HG02840 (cell line): Measurements from ENCODE around the gene TNFRSF21.
"Not testable (repeated sequence)": the region's sequence is repeated elsewhere in the genome, so short reads cannot be mapped to it uniquely, and the experiment has no call there.

Experiments
- ATAC-seq: cut with Tn5 transposase; IDR thresholded peaks from one replicate; pipeline ENCODE4 v1.9.1; 2021; ENCODE audit warnings: mild to moderate bottlenecking, moderate library complexity, moderate number of reproducible peaks; ENCODE audit not compliant: unreplicated experiment, low FRiP score

The TNFRSF21 gene, protein sequence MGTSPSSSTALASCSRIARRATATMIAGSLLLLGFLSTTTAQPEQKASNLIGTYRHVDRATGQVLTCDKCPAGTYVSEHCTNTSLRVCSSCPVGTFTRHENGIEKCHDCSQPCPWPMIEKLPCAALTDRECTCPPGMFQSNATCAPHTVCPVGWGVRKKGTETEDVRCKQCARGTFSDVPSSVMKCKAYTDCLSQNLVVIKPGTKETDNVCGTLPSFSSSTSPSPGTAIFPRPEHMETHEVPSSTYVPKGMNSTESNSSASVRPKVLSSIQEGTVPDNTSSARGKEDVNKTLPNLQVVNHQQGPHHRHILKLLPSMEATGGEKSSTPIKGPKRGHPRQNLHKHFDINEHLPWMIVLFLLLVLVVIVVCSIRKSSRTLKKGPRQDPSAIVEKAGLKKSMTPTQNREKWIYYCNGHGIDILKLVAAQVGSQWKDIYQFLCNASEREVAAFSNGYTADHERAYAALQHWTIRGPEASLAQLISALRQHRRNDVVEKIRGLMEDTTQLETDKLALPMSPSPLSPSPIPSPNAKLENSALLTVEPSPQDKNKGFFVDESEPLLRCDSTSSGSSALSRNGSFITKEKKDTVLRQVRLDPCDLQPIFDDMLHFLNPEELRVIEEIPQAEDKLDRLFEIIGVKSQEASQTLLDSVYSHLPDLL

DNA sequence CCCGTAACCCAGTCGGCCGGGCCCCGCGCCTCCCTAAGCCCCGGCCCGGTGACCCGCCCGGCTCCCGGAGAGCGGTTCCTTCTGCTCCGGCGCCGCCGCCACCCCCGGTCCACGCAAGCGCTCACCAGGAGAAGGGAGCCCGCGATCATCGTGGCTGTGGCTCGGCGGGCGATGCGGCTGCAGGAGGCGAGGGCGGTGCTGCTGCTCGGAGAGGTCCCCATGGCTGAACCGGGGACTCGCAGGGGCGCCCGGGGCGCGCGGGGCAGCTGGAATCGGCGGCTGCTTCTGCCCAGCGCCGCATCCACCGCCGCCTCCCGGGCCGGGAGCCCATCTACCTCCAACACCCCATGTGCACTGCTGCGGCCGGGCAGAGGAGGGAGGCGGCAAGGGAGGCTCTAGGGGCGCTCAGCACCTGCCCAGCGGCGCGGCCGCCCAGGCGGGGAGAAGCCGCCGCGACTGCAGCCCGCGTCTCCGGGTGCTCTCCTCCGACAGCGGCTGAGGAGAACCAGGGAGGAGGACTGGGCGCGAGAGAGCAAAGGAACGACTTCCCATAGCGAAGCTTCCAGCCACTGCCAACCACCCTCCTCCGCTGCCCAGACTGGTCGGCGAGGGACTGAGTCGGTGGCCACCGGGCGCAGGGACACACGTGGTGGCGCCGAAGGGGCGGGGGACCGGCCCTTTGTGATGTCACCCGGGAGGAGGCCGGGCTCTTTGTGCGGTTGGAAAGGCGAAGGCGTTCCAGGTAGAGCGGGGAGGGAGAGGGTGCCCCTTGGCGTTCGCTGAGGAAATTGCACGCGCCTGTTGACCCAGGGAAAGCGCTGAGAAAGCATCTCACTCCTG lies at the start of gene TNFRSF21:
Gene TNFRSF21, minus strand, starts transcription at position 615 of the 840 bp plus-strand sequence. Its CDS starts 394 bp downstream, at position 221.
- ATAC-seq, result peak; percentile 99

DNA sequence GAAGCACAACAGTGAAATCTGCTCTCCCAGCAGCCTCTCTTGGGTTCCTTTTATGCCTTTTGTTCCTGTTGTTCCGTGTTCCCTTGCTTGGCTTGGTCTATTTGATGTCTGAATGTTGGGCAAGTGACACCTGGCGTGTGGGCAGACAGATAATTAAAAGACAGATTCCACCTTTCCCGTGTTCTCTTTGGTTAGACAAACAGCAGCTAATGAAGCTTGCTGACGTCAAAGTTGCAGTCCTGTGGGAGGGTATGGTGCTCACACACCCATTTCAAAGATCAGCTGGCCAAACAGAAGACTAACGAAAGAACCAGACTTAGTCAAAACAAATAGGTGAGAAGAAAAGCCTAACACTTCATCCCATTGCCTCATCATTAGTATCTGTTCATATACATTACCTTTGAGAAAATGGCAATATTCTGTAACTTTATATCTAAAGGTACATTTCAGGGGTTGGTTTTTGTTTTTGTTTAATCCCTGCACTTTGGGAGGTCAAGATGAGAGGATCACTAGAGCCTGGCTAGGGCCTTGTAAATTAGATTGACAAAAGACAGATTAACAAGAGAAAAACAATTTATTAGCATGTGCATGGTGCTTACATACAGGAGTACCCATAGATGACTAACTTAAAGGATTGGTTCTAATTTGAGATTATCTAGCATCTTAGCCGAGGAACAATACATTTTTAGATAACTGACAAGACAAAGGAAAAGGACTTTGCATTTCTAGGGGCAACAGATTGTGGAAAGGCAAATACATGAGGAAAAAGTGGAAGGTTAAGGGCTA lies 48.9 kb upstream of the TNFRSF21 start:
- ATAC-seq, result no peak

DNA sequence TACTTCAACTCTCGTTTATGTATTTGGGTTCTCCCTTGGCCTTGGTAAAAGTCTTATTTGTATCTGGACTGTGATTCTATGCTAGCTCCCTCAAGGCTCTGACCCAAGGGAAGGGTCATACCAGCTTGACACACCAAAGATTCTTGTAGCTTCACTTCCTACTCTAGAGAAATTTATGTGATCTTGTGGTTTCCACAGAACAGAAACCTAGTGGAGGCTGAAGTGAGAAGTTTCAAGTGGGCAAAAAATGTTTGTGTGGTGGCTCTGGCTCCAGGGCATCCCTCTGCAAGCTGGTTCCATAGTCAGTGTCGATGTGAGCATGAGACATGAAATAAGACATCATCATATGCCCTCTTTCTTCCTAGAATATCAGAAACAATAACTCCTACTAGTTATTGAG lies 48.1 kb upstream of the TNFRSF21 start:
- ATAC-seq, result peak; percentile 61

DNA sequence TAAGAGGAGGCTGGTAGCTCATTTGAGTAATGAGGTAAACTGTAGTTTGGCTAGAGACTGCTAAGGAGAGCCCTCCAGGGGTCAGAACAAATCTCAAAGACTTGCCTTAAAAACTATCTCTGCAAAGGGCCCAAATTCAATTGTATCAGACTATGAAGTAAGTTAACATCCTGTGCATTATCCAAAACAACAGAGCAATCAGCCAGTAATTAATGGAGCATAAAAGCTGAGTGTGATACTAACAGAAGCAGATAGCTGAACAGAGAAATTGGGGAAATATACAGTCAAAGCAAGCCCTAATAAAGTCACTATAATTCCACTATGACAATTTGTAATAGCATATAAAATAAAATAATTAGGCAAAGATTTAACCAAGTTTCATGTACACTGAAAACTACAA lies 45.8 kb upstream of the TNFRSF21 start:
- no peak for ATAC-seq

DNA sequence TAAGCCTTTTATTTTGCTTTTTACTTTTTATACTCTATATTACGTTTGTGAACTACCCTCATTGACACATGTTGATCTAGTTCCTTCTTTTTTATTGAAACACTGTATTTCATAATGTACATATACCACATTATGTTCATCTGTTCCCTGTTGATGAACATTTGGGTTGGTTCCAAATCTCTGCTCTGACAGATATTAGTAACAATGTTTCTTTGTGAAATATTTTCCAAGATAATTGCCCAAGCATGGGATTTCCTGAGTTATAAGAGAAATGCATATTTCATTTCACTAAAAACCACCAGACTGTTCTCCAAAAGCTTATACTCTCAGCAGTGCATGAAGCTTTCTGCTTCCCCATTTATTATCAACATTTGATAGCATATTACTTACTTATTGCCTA lies 44.2 kb upstream of the TNFRSF21 start:
- ATAC-seq, result no peak

DNA sequence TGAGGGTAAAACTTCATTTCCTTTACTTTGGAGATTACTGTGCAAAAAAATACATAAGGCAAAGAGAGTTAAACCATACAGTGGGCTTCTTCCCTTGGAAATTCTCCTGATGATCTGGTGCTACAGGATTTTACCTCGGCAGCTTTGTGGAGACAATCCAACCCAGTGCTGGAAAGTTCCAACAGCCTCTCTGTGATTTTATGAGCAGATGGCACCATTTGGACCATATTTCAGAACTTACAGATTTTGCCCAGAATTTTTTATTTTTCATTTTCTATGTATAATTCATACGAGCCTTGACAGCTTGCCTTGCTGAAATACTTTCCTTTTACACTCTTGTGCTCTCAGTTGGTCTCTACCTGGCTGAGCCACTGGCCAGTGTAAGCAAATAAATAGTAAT lies 43.3 kb upstream of the TNFRSF21 start:
- no peak for ATAC-seq

DNA sequence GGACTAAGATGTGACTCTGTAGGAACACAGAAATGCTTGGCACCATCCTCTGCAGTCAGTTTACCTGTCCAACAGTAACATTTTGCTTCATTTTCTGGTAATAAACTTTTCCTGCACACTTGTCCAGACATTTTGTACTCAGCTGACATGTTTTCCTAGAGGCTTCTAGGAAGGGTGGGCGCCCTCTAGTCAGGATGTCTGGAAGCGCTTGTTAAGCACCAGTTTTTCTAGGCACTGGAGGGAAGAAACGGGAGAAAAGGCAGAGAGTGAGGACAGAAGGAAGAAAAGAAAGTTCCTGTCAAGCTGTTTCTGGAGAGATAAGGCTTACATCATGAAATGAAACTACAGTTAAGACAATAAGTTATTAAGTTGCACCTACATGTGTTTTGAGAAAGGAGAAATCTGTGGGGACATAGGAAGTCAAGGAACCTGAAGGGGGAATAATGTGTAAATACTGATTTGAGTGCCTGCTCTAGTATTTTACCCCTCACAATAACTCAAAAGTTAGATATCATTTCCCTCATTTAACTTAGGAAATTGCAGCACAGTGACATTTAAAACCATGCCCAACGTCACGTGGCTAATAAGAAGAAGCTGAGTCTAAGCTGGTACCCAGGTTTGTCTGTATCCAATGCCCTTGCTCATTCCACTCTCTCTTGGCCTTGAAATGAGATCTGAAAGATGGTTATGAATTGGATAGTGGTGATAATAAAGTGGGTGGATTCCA lies 42.7 kb upstream of the TNFRSF21 start:
- no peak for ATAC-seq

DNA sequence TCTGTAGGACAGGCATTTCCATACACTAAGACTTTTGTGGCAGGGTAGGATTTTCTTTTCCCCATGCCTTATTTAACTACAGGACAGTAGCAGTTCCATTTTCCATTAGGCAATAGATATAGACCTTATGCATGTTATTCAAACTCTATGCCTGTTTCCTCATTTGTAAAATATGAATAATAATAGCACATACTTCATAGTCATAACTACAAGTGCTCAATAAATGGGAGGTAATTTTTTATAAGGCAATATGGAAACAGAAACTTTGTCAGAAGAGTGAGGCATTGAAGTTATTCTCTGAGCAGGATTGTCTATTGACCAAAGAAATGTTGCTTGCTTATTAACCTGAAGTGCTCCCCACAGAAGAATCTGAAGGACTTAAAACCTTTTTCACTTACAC lies 41.9 kb upstream of the TNFRSF21 start:
- ATAC-seq, result no peak

DNA sequence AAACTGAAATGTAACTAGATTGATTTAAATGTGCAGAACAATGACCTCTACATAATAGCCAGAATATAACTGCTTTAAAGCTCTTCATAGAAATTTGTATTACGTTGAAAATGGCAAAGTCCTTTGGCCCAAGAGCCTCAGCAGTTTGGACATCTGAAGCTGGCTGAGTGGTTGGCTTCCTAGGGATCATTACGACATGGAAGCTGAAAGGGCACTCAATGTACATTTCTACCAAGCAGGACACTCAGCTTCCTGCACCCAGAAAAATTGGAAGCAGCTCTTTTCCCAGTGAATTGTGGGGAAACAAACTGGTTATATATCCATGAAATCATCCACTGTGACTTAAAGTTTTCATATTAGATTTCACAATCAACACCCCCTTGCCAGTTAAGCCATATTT lies 40.2 kb upstream of the TNFRSF21 start:
- no peak for ATAC-seq

DNA sequence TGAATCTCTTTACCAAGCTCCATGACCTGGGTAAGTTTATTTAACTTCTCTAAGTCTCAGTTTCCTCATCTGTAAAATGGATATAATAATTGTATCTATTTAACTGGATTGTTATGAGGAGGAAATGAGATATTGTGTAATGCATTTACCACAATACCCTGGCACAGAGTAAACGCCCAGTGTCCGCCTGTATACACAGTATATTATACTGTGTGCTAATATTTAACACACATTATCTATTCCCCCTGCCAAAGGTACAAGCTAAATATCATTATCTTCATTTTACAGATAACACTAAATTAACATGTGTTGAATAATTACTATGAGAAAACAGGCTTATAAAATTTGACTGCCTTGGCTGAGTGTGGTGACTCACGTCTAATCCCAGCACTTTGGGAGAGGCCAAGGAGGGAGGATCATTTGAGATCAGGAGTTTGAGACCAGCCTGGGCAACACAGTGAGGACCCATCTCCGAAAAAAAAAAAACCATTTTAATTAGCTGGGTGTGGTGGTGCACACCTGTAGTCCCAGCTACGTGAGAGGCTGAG lies 38.7 kb upstream of the TNFRSF21 start:
- no peak for ATAC-seq

DNA sequence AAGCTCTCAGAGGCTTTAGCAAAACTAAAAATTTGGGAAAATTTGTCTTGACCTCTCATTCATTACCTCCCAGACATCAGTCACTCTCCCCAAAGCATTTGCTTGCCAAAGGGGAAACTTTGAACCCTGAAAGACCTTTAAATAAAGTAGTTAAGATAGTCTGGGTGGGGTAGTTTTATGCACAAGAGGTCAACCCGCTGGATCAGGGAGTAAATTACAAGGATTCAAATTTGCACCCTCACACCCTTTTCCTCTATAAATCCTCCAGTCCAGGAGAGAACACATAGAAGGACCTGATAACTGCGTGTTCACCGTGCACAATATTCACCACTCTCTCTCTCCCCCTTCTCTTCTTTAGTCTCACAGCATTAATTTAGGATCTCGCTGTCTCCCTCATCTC lies 36.1 kb upstream of the TNFRSF21 start:
- ATAC-seq, result no peak

DNA sequence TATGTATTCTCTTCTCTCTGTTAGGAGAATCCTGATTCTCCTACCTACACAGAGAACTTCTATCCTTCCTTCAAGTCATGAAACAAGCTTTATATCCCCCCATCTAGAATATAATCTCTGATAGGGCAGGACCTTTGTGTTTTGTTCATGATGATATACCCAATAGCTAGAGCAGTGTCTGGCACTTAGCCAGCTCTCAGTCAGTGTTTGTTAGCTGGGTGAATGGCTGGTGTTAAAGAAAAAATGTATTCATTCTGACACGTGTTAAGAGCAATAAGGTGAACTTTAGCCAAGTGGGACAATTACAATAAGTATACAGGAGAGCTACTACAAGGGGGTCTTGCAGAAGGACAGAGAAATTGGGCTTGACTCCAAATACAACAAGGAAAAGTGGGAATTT lies 34.3 kb upstream of the TNFRSF21 start:
- no peak for ATAC-seq

DNA sequence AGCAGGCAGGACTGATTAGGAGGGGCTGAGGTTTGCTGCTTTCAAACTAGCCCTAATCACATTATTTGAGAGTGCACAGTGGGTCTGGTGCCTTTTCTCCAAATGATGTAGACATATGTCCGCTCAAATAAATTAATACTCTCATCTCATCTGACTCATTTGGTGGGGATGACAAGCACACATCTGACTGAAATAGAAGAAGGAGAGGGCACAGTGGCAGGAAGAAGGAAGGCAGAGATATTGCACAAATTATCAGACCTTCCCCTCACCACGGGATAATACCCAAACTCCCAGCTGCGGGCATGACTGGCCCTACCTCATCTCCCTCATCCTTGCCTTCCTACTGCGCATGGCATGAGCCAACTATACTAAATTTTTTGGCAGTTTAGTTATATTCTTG lies 33.9 kb upstream of the TNFRSF21 start:
- ATAC-seq, result no peak

DNA sequence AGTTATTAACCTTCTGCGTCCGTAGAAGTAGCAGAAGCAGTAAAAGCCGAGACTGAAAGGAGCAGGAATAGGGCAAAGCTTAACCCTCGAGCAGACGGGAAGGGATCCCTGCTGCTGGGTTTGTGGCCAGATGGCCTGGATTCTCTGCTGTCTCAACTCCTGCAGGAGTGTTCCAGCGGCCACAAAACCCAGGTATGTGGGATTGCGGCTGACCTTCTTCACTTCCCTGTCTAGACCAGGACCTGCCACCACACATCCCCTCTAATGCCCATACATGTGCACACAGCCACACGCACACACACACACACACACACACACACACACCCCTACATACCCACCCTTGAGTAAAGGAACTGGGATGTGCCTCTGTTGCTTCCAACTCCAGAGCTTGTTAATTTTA lies 33.1 kb upstream of the TNFRSF21 start:
- ATAC-seq, result no peak

DNA sequence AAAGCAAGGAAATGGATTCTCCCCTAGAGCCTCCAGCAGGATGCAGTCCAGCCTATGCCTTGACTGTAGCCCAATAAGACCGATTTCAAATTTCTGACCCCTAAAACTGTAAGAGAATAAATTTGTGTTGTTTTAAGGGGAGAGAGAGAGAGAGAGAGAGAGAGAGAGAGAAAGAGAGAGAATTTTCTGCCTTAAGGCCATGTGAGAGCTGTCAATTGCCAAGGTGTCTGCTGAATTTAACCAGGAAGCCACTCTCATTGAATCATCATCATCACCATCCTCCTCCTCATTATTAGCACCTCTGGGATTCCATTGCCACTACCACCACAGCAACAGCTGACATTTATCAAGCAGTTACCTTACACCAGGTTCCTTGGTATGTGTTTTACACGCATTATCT lies 27.8 kb upstream of the TNFRSF21 start:
- no peak for ATAC-seq

DNA sequence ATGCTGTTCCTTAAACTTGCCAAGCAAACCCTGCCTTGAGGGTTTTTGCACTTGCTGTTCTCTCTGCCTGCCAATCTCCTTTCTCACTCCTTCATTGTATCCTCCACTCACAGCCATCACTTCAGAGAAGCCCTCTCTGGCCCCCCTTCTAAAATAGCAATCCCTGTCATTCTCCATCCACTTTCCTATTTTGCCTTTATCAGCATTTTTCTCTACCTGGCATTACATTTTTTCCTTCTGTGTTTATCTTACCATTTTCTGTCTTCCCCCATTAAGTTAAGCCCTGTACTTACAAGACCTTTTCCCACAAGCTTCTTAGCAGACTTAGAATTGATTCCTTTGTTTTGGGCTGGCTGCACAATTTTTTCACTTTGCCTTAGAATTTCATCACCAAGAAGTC lies 26.6 kb upstream of the TNFRSF21 start:
- ATAC-seq, result no peak

DNA sequence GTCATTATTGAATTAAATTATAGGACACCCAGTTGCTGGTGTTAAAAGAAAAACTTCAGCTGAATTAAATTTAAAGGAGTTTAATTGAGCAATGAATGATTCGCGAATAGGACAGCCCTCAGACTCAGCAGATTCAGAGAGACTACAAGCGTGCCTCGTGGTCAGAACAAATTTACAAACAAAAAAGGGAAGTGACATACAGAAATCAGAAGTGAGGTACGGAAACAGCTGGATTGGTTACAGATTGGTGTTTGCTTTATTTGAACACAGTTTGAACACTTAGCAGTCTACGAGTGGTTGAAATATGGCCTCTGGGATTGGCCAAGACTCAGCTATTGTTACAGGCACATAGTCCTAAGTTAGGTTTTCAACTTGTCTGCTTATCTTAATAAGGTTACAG lies 25.8 kb upstream of the TNFRSF21 start:
- ATAC-seq, result no peak

DNA sequence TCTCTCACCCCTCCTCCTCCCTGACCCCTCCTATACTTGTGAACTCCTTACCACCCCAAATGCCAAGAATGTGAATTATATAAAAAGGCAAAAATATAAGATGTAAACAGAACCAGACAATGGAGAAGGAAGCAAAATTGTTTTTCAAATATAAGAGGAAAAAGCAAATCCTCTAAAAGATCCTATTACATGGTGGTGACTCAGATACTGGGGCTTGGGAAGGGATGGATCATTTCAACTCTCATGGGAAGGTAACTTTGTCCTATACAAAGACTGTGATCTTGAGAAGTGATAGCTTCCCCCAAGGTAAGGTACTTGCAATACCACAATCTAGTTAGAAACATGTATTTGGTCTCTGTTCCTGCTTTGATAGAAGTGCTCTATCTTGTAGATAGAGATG lies 24.6 kb upstream of the TNFRSF21 start:
- no peak for ATAC-seq

DNA sequence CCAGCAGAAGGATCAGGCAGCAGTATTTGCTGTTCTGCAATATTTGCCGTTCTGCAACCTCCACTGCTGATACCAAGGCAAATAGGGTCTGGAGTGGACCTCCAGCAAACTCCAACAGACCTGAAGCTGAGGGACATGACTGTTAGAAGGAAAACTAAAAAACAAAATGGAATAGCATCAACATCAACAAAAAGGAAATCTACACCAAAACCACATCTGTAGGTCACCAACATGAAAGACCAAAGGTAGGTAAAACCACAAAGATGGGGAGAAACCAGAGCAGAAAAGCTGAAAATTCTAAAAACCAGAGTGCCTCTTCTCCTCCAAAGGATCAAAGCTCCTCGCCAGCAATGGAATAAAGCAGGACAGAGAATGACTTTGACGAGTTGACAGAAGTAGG lies 18.9 kb upstream of the TNFRSF21 start:
- not testable (repeated sequence) for ATAC-seq
